Neural cell (in vitro differentiated cells): Measurements from ENCODE around the gene TVP23C. TPM values are rescaled to one million over a fixed set of nuclear protein-coding genes. Genes with fewer than 3 reads are reported as not detected.

Source experiments
- H2AFZ ChIP-seq: fragments of 200-600, 300-800 bp; sonication (generic), shearing (Covaris generic); 2 replicates; pipeline ENCODE4 v1.6.0; 2014; ENCODE audit warnings: low read depth, mild to moderate bottlenecking, antibody characterized with exemption, low read length, moderate library complexity
- H3F3A ChIP-seq: fragments of 200-600 bp; shearing (Covaris generic); 2 replicates; pipeline ENCODE4 v1.6.1; 2016; ENCODE audit warnings: mild to moderate bottlenecking, moderate library complexity, mixed read lengths, antibody characterized with exemption, low read length; ENCODE audit not compliant: insufficient read depth, poor library complexity, severe bottlenecking
- H3K27ac ChIP-seq: fragments of 200-600, 300-800 bp; sonication (generic), shearing (Covaris generic); 2 replicates; pipeline ENCODE4 v1.5.1; 2014; ENCODE audit warnings: mild to moderate bottlenecking, low read length, moderate library complexity
- H3K27me3 ChIP-seq: fragments of 300-800, 200-600 bp; sonication (generic), shearing (Covaris generic); 2 replicates; pipeline ENCODE4 v1.6.0; 2014; ENCODE audit warnings: mild to moderate bottlenecking, low read depth, low read length, moderate library complexity; ENCODE audit not compliant: insufficient read depth
- H3K36me3 ChIP-seq: fragments of 300-800, 200-600 bp; sonication (generic), shearing (Covaris generic); 2 replicates; pipeline ENCODE4 v1.5.1; 2014; ENCODE audit warnings: mild to moderate bottlenecking, antibody characterized with exemption, low read length, moderate library complexity; ENCODE audit not compliant: insufficient read depth
- H3K4me2 ChIP-seq: fragments of 300-800, 200-600 bp; sonication (generic), shearing (Covaris generic); 2 replicates; pipeline ENCODE4 v1.6.0; 2014; ENCODE audit warnings: mild to moderate bottlenecking, low read length
- H3K4me3 ChIP-seq: fragments of 300-800, 200-600 bp; sonication (generic), shearing (Covaris generic); 2 replicates; pipeline ENCODE4 v1.5.1; 2014; ENCODE audit warnings: mild to moderate bottlenecking, low read length, moderate library complexity
- H3K79me2 ChIP-seq: fragments of 200-600 bp; shearing (Covaris generic); replicated peaks from 2 replicates; pipeline ENCODE4 v1.6.0; 2014; ENCODE audit warnings: mild to moderate bottlenecking, low read length, moderate library complexity; ENCODE audit not compliant: insufficient read depth
- H3K9ac ChIP-seq: fragments of 300-800, 200-600 bp; sonication (generic), shearing (Covaris generic); 2 replicates; pipeline ENCODE4 v1.6.1; 2016; ENCODE audit warnings: mild to moderate bottlenecking, low read length, mixed read lengths
- H3K9me2 ChIP-seq: fragments of 200-600 bp; shearing (Covaris generic); 2 replicates; pipeline ENCODE4 v1.6.1; 2016; ENCODE audit warnings: mild to moderate bottlenecking, low read length, mixed read lengths; ENCODE audit not compliant: insufficient read depth
- H3K9me3 ChIP-seq: fragments of 200-600, 300-800 bp; sonication (generic), shearing (Covaris generic); 2 replicates; pipeline ENCODE4 v1.6.1; 2016; ENCODE audit warnings: mild to moderate bottlenecking, mixed run types, low read length, moderate library complexity, mixed read lengths
- H4K20me1 ChIP-seq: fragments of 200-600 bp; shearing (Covaris generic); 2 replicates; pipeline ENCODE4 v1.6.1; 2016; ENCODE audit warnings: mild to moderate bottlenecking, mixed run types; ENCODE audit not compliant: insufficient read depth
- CTCF ChIP-seq: fragments of 450-650 bp; IDR thresholded peaks from 2 replicates; pipeline ENCODE4 v1.5.1; 2014; ENCODE audit warnings: antibody characterized with exemption, mild to moderate bottlenecking, moderate library complexity; ENCODE audit not compliant: poor library complexity, severe bottlenecking
- EP300 ChIP-seq: fragments of 450-650 bp; conservative IDR thresholded peaks from 2 replicates; pipeline ENCODE4 v1.6.1; 2014; ENCODE audit warnings: antibody characterized with exemption, mild to moderate bottlenecking, moderate library complexity; ENCODE audit not compliant: poor library complexity, severe bottlenecking
- EZH2 ChIP-seq: fragments of 200-600, 300-800 bp; shearing (Covaris generic), sonication (generic); IDR thresholded peaks from 2 replicates; pipeline ENCODE4 v1.6.1; 2014; ENCODE audit warnings: antibody characterized with exemption, low read length, borderline replicate concordance, mild to moderate bottlenecking; ENCODE audit not compliant: insufficient read depth, poor library complexity, severe bottlenecking
- MXI1 ChIP-seq: fragments of 450-650 bp; conservative IDR thresholded peaks from 2 replicates; pipeline ENCODE4 v1.6.1; 2014; ENCODE audit warnings: antibody characterized with exemption, mild to moderate bottlenecking; ENCODE audit not compliant: poor library complexity, severe bottlenecking
- POLR2AphosphoS5 ChIP-seq: IDR thresholded peaks from 2 replicates; pipeline ENCODE4 v1.6.1; 2012
- RAD21 ChIP-seq: fragments of 450-650 bp; conservative IDR thresholded peaks from 2 replicates; pipeline ENCODE4 v1.6.1; 2014; ENCODE audit warnings: antibody characterized with exemption, mild to moderate bottlenecking, moderate library complexity
- REST ChIP-seq: IDR thresholded peaks from 2 replicates; pipeline ENCODE4 v1.6.1; 2012; ENCODE audit warnings: borderline replicate concordance
- SMC3 ChIP-seq: fragments of 450-650 bp; conservative IDR thresholded peaks from 2 replicates; pipeline ENCODE4 v1.6.1; 2014; ENCODE audit warnings: antibody characterized with exemption, mild to moderate bottlenecking, moderate library complexity; ENCODE audit not compliant: poor library complexity
- TAF1 ChIP-seq: IDR thresholded peaks from 2 replicates; pipeline ENCODE4 v1.6.1; 2012; ENCODE audit warnings: low read depth
- polyA plus RNA-seq: library from polyadenylated mRNA; depleted of rRNA; stranded (reverse); fragments of >200 nt; gene quantifications from 2 replicates; pipeline ENCODE4 v1.2.3, GENCODE V29; 2014

Gene TVP23C
- polyA plus RNA-seq, 1 donor from 2014 or later, result 8.9 TPM

DNA sequence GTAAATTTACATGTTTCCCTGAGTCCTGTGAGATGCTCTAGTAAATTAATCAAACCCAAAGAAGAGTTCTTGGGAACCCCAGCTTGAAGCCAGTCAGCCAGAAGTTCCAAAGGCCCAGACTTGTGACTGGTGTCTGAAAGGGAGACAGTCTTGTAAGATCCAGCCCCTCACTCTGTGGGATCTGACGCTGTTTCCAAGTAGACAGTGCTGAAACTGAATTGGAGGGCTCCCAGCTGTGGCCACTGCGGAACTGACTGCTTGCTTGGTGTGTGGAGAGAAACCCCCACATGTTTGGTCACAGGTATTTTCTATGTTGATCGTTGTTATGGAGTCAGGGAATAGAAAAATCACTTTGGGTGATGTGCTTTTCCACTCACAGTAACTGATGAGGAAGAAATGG, 90.4 kb downstream of the TVP23C start:
- H4K20me1 ChIP-seq, result no peaks in the 10 kb centered on the region
- no peak overlapping the region for H2AFZ ChIP-seq
- no peaks in the 10 kb centered on the region for H3K9me3 ChIP-seq
- TF ChIP-seq REST, result no peak
- TF ChIP-seq CTCF, result no peak
- no peak for TF ChIP-seq MXI1
- no peak for TF ChIP-seq POLR2AphosphoS5
- TF ChIP-seq EZH2, result no peak
- TF ChIP-seq SMC3, result no peak
- no peak for TF ChIP-seq EP300
- no peak for TF ChIP-seq TAF1
- TF ChIP-seq RAD21, result no peak
- H3K4me3 ChIP-seq, result no peak overlapping the region
- no peaks in the 10 kb centered on the region for H3K36me3 ChIP-seq
- H3K4me2 ChIP-seq, result no peak overlapping the region
- H3K27me3 ChIP-seq, result no peaks in the 10 kb centered on the region
- H3K27ac ChIP-seq, result no peak overlapping the region
- no peaks in the 10 kb centered on the region for H3K79me2 ChIP-seq
- H3K9ac ChIP-seq, result no peak overlapping the region
- H3F3A ChIP-seq, result no peaks in the 10 kb centered on the region
- no peaks in the 10 kb centered on the region for H3K9me2 ChIP-seq

- Histone ChIP-seq H3F3A (no peaks in the 10 kb centered on the region), H2AFZ (no peak overlapping the region), H3K27ac (no peak overlapping the region), H3K27me3 (no peaks in the 10 kb centered on the region), H3K9ac (no peak overlapping the region), H3K9me3 (no peaks in the 10 kb centered on the region), H3K4me2 (no peak overlapping the region), H3K79me2 (no peaks in the 10 kb centered on the region), H3K9me2 (no peaks in the 10 kb centered on the region), H3K4me3 (no peak overlapping the region), H4K20me1 (no peaks in the 10 kb centered on the region), H3K36me3 (no peaks in the 10 kb centered on the region)
- no peak for TF ChIP-seq SMC3
- no peak for TF ChIP-seq EP300
- no peak for TF ChIP-seq REST
- no peak for TF ChIP-seq RAD21
- no peak for TF ChIP-seq POLR2AphosphoS5
- no peak for TF ChIP-seq EZH2
- no peak for TF ChIP-seq CTCF
- no peak for TF ChIP-seq MXI1
- TF ChIP-seq TAF1, result no peak
These were observed 92.7 kb downstream of the TVP23C start for GRCh38 chr17:15470536-15470935.
